HG03196 (cell line): ENCODE results near the gene CLEC16A.

ENCODE experiments used
- ATAC-seq: cut with Tn5 transposase; IDR thresholded peaks from one replicate; pipeline ENCODE4 v1.9.1; 2021; ENCODE audit not compliant: unreplicated experiment

Gene CLEC16A

DNA sequence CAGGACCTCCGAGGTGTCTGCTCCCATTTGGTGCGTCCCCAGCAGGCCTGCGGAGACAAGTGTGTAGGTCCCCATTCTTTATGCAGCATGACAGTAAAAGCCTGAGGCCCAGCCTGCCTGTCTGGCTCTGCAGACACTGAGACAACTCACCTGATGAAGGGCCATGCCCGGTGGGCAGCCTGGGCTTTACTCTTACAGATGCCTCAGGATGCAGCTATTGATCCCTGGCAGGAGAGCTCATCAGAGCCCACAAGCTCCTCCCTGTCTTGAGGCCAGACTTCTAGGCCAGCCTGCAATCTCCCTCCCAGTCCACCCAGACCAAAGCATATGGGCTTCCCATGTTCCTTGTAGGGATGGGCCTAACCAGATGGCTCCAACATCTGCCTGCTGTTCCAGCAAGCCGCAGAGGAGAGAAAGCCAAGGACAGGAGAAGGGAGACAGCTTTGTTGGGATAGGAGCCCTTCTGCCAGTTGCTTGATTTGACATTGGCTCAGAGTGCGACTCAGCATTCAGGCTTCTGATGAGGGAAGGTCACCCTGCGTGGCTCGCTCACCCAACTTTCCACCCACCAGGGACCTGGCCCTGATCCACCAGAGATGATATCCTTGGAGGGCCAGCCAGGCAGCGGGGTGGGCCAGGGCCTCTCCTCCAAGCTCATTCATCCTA, 224.2 kb downstream of the CLEC16A start:
- no peak for ATAC-seq

DNA sequence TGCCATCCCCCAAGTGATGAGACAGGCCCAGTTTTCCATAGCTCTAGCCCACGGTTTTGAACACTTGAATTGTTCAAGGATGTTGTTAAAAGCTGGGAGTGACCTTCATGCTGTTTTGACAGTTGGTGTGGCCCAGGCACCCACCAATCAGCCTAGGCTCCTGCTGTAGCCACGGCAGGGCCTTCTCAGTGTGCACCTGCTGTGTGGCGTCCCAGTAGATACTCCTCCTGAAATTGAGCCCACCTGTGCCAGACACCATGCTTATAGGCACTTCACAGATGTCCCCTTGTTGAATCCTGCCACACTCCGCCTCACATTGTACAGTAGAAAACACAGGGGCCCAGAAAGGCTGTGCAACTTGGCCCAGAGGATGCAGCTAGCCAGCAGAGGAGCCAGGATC, 225.3 kb downstream of the CLEC16A start:
- no peak for ATAC-seq

DNA sequence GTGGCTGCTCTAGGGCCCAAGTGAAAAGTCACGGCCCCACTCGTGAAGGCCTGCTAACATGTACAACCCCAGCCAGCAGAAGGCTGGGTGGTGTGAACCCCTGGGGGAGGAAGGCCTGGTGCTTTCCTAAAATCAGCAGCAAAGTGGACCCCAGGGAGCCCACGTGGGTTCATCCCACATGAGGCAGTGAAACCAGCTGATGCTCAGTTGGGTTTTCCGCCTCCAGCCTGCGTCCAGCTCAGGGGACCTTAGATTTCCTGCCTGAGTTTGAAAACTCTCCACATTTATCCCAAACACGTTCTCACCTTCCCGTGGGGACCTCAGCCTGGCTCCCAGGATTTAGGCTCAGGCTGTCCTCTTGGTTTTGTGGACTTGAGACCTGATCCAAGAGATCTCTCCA, 225.8 kb downstream of the CLEC16A start:
- no peak for ATAC-seq

DNA sequence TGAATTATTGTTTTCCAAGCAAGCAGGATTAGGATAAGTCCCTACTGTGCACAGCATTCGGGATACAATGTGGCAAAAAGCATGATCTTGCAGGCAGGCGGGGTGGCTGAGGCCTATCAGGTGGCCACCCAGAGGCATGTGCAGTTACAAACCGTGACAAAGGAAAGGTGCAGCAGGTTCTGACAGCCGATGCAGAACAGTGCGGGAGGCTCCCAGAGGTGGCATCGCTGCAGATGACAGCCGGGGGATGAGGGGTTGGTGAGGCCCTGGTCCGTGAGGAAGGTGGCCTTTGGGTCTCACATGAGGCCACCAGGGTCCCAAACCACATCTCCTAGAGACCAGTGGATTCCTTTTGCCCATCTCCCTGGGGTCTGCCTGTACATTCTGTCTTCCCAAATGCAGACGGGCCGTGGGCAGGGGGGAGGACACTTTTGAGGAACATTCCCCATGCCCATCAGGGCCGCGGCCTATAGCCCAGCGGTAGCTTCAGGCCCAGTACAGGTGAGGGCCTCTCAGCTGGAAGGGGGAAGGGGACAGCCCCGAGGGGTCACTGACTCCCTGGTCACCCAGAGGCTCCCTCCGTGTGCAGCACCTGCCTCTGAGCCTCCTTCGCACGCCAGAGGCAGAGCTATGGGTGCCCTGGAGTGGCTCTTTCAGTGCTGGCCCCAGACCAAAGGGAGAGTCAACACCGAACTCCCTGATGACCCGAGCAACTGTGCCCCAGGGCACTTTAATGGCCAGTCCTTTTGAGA, 226.5 kb downstream of the CLEC16A start:
- no peak for ATAC-seq

DNA sequence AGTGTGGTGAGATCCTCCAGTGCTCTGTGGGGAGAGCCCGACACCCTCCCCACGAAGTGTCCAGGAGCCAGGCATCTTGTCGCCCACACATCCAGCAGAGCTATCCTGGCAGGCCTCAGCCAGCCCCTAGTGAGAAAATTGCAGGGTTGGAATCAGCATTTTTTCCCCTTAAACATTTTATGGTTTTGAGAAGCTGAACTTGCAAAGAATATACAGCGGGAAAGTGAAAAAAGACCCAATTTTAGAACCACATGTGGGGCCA, 227.0 kb downstream of the CLEC16A start:
- ATAC-seq = no peak

DNA sequence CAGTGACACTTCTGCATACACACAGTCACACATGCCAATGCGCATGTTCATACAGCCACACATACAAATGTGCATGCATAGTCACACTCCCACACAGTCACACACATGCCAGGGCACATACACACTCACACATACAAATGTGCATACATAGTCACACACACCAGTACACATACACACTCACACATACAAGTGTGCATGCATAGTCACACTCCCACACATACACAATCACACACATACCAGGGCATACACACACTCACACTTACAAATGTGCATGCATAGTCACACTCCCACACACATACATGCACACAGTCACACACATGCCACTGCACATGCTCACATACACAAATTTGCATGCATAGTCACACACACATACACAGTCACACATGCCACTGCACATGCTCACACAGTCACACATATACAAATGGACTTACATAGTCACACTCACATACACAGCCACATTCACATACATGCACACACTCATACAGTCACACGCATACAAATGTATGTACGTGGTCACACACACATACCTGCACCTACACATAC, 227.5 kb downstream of the CLEC16A start:
- ATAC-seq = no peak

DNA sequence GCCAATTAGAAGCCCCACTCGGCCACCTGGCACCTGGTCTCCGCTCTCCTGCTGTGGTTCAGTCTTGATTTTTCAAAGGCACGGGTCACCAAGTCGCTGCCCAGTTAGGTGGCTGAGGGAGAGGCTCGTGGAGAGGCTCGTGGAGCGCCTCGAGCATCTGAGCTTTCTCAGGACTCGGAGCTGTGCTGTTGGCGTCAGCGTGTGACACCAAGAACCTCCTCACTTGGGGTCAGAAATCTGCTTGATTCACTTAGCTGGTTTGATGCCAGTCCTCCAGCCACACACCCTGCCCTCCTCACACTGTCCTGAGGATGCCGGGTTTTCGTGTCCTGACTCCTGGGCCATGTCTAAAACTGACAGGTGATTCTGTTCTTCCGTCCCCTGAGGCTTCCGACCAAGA, 229.1 kb downstream of the CLEC16A start:
- ATAC-seq = no peak

DNA sequence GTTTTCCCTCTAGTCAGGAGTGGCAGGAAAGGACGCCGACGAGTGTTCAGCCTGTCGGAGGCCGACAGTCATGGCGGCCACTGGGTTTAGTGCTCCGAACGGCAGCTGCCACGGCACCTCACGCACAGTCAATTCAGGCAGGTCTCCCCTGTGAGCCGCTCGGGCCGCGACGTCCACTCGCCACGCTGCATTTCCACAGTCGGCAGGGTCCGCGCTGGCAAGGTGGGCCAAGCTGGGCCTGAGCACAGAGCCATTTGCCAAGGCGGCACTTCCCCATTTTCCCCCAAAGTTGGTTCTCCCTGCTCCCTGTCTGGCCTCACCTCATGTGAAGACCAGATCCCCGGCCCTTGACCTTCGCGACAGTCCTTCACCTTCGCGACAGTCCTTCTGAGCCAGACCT, 229.8 kb downstream of the CLEC16A start:
- no peak for ATAC-seq

DNA sequence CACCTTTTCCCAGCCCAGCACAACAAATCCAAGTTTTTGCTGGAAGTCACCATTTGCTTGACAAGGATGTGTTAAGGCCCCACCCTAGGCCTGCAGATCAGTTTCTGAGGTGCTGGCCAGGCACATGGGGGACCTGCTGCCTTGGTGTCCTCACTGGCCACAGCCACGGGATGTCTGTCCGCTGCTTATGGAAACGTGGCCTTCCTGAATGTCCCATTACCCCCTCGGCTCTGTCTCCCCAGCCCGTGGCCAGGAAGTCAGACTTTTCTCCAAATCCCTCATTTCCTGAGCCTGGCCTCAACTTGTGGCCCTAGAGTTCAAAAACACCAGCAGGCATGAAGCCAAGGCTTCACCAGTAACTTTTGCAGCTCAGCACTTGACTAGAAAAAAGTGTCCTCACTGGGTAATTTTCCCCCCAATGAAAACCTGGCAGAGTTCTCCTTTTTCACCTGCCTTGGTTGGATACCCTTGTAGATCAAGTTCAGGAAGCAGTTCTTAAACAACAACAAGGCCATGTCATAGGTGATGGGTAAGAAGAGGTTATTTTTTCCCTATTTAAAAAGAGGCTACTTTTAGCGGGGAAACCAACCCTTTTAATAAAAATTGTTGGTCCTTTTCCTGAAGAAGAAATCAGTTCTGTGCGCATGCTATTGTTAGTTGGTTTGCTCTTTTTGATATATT, 230.9 kb downstream of the CLEC16A start:
- no peak for ATAC-seq

DNA sequence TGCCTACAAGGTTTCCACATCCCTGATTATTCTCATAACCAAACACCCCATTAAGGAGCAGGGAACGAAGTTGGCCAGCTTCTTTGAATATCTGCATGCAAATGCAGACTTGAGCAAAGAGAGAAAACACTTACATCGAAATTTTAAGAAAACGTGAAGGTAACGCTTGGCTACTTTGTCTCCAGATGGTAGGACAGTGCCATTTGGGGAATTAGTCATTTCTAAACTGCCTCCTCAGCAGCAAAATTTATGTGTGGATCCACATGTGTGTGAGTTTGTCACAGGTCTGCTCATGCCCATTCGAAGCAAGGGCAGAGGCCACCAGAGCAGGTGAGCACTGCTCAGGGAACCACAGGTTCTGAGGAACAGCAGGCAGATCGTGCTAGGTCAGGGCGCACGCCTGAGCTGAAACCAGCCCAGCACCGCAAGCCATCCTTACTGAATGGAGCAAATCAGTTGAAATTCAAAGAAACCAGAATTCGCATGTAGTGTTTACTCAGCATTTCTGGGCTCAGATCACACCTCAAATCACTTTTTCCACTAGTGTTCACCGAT, 231.5 kb downstream of the CLEC16A start:
- no peak for ATAC-seq

DNA sequence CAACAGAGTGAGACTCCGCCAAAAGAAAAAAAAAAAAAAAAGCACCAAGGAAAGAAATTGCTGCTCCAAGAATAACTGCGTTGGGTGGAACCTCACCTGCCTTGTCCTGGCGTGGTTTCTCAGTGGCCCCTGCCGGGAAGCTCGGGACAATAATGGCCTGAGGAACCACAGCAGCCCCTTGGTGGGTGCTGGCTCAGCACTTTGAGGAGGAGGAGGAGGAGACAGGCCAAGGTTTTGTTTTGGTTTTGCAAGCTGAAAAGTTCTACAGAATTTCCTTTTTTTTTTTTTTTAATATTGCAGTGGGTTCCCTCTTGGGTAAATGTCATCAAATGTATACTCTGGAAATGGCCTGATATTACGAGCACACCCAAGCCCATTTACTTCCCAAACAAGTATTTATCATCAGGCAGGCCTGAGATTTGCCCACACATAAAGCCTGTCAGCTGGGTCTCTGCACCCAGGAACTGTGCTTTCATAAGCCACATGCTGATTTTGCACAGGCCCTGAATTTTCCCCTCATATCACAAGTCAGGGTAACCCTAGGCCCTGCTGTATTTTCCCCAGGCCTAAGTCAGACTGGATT, 233.3 kb downstream of the CLEC16A start:
- no peak for ATAC-seq

DNA sequence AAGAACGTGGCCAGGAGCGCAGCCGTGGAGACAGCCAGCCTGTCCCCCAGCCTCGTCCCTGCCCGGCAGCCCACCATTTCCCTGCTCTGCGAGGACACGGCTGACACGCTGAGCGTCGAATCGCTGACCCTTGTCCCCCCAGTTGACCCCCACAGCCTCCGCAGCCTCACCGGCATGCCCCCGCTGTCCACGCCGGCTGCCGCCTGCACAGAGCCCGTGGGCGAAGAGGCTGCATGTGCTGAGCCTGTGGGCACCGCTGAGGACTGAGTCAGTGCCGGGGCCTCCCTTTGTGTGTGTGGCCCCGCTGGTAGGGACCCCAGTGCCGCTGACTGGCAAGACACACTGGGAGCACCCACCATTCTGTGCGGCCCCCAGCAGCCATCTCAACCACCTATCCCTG, 234.1 kb downstream of the CLEC16A start:
- ATAC-seq = no peak

DNA sequence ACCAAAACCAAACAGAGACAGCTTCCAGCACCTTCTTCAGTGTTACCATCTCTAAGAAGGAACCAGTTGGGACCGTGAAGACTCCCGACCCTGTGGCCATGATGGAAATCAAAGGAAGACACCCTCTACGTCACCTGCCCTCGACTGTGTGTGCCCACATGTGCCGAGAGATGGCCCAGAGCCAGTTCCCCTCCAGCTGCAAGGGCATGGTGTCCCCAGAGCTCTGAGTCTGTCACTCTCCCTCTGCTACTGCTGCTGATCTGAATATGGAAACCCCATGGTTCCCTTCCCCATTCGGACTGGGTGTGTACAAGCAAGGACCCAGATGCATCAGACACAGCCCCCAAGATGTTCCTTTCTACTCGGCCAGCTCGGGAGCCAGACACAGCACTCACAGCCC, 235.2 kb downstream of the CLEC16A start:
- ATAC-seq = no peak

DNA sequence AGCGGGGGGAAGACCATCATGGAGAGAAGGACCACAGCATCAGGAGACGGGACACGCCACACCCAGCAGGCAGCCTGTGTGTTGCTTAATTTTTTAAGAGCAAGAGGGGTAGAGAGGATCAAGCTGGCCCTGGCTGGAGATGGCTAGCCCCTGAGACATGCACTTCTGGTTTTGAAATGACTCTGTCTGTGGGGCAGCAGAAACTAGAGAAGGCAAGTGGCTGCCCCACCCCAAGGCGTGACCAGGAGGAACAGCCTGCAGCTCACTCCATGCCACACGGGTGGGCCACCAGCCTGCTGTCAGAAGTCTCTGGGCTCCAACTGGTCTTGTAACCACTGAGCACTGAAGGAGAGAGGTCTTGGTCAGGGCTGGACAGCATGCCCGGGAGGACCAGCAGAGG, 236.1 kb downstream of the CLEC16A start:
- ATAC-seq = no peak

DNA sequence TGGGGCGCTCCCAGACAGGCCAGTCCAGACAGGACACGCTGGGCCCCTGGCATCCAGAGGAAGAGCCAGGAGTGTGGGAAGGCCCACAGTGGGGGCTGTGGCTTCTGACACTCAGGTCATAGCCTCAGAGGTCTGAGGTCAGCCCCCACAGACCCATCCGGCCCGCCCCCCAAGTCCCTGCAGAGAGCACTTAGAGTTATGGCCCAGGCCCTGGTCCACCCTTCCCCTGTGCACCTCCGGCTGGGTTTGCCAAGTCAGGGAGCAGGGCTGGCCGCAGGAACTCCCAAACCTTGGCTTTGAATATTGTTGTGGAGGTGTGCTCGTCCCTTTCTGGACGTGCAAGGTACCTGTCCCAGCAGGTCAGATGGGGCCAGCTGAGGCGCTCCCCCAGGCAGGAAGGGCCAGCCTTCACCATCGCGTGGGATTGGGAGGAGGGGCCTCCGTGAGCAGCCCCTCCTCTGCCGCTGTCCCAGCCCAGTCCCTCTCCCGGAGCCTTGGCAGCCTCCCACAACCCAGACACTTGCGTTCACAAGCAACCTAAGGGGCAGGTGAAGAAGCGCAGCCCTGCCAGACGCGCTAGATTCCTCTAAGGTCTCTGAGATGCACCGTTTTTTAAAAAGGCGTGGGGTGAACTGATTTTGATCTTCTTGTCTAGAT, 237.0 kb downstream of the CLEC16A start:
- ATAC-seq = no peak

DNA sequence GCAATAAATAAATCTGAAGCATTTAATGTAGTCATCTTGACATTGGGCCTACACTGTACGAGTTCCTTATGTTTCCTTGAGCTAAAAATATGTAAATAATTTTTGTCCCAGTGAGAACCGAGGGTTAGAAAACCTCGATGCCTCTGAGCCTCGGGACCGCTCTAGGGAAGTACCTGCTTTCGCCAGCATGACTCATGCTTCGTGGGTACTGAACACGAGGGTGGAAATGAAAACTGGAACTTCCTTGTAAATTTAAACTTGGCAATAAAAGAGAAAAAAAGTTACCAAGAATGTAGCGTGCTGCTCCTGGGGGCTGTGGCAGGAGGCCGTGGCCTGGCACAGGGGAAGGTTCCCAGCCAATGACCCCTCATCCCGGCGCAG, 237.5 kb downstream of the CLEC16A start:
- ATAC-seq = peak; percentile 30

DNA sequence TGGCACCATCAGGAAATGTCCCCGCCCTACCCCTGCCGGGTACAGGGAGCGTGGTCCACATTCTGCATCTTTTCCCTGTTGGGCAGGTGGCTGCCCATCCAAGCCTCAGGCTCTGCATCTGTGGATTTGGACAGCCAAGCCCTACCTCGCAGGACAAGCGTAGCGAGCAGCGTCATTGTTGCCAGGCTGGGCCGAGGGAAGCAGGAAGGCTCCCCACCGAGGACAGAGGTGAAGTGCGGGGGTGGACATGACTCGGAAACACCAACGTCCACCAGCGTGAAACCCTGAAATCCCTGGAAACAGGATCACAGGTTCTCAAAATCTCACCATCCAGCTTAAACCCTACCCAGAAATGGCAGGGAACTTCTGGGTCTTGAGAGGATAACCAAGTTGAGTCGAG, 238.0 kb downstream of the CLEC16A start:
- no peak for ATAC-seq

DNA sequence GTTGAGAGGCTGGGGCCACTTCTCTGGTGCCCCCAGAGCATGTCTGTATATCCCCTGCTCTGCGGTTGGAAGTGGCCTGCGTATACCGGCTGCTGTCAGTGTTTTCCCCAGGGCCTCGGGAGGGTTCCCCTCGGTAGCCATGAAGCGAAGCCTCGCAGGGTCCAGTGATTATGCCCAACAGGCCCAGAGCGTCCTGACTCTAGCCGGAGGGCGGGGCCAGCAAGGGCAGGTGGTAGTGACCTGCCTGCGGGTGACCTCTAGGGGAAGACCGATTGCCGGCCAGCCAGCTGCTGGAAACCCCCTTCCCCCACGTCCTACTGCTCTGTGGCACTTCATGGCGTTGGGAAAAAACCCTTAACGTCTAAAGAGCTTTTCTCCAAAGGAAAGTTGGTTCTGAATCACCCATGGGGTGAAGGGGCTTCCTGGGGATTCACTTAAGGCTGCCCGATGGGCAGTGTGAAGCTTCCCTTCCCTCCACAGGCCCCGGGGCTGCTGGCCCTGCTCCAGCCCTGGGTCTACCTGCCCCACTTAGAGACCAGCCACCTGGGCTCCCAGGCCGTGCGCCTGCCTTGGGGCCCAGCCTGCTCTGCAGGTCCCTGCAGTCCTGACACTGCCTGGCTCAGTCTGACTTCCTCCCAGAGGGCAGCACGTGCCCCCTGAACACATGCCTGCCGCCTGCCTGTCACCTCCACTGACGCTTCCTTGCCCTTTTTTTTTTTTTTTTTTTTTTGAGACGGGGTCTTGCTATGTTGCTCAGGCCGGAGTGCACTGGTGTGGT, 238.9 kb downstream of the CLEC16A start:
- ATAC-seq = peak; percentile 51

DNA sequence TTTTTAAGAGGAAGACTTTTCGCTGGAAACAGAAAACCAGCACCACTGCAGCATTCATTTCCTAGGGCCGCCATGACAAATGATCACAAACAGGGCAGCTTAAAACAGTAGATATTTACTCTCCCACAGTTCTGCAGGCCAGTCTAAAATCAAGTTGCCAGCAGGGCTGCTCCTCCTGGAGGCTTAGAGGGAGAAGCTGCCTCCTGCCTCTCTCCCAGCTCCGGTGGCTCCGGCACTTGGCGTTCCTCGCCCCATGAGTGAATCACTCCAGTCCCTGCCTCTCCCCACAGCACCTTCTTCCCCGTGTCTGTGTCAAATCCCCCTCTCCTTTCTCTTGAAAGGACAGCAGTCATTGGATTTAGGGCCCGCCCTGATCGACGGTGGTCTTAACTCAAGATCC, 239.6 kb downstream of the CLEC16A start:
- no peak for ATAC-seq

DNA sequence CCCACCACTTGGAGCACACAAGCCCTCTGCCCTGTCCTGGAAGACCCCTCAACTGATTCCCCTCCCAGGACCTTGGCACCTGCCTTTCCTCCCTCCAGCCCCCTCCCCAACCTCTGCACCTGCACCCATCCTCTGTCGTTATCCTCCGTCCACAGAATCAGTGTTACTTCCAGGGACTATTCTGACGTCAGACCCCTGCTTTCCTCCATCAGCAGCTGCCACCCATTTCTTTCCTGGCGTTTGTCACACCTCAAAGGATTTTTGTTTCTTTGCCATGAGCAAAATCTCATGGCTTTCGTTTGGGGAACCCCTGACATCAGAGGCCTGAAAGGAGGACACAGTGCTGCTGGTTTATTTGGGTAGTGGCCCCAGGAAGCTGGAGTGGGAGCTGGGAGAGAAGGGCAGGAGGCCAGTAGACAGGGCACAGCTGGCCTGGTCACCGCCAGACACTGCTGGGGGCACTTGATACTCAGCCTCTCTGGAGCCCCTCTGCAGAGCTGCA, 243.2 kb downstream of the CLEC16A start:
- ATAC-seq = no peak
